Upper lobe of left lung (tissue), 4 donors: ENCODE results near the gene CDYL.

ENCODE experiments used
- CTCF ChIP-seq, 6 experiments: fragments of 450-650 bp in 4 of 6; fragments of 200-600 bp in 2 of 6; sonication (generic) in 2 of 6; IDR thresholded peaks; one replicate each; pipeline ENCODE4 v1.5.1; 2016 to 2019; ENCODE audit warnings: antibody characterized with exemption in 6 of 6
- EP300 ChIP-seq, 4 donors: sonication (generic); formaldehyde crosslinking; IDR thresholded peaks; one replicate each; pipeline ENCODE4 v1.5.1; 2017; ENCODE audit warnings: antibody characterized with exemption in 4 of 4, control low read depth in 2 of 4
- POLR2A ChIP-seq, 4 donors: fragments of 450-650 bp; IDR thresholded peaks; one replicate each; pipeline ENCODE4 v1.5.1; 2016 to 2017; ENCODE audit warnings: antibody characterized with exemption in 4 of 4, mild to moderate bottlenecking in 2 of 4
- POLR2AphosphoS5 ChIP-seq, 2 donors: sonication (generic); formaldehyde crosslinking; IDR thresholded peaks; one replicate each; pipeline ENCODE4 v1.5.1; 2017; ENCODE audit warnings: antibody characterized with exemption in 2 of 2

- TF ChIP-seq CTCF (IDR thresholded peaks at IDR 0.05) = no peak
- no peak for TF ChIP-seq POLR2A (IDR thresholded peaks at IDR 0.05)
- TF ChIP-seq EP300 (IDR thresholded peaks at IDR 0.05) = no peak
- no peak for TF ChIP-seq POLR2AphosphoS5 (IDR thresholded peaks at IDR 0.05)
Observed at GRCh38 chr6:4809999-4810918, 34.1 kb downstream of the CDYL start.
